PC-3 (cell line): Measurements from ENCODE around the gene SPSB4. TPM values are rescaled to one million over a fixed set of nuclear protein-coding genes. Genes with fewer than 3 reads are reported as not detected.
A peak's percentile ranks its signal among the peaks of the same experiment; 100 is the strongest.

Experiments
- ATAC-seq: fragments of 200-7000 bp; cut with Tn5 transposase; 2 replicates; pipeline ENCODE4 v1.9.1; 2020; ENCODE audit warnings: mild to moderate bottlenecking, moderate library complexity
- BruUV-seq: library from RNA; stranded (reverse); fragments of 400-500 nt; replicated peaks from 2 replicates; lab custom pipeline; 2021; lab: Mats Ljungman, UMichigan
- CTCF ChIA-PET: fragments of 300-600 bp; sonication (Branson Sonifier 250); formaldehyde crosslinking; loops from one replicate; lab custom pipeline; 2022; ENCODE audit warnings: antibody characterized with exemption; lab: Charles Lee
- POLR2A ChIA-PET: fragments of 300-600 bp; sonication (Branson Sonifier 250); formaldehyde crosslinking; loops from one replicate; lab custom pipeline; 2022; ENCODE audit warnings: antibody characterized with exemption; ENCODE audit not compliant: unreplicated experiment; lab: Charles Lee
- DNase-seq: peaks from one replicate; pipeline ENCODE4 v3.0.0-alpha.2; 2015
- H2AFZ ChIP-seq: fragments of 300-600 bp; sonication (generic); 2 replicates; pipeline ENCODE4 v1.6.0; 2016; ENCODE audit warnings: antibody characterized with exemption, low read length
- H3F3A ChIP-seq: fragments of 300-600 bp; sonication (generic); one replicate; pipeline ENCODE4 v1.6.0; 2017; ENCODE audit warnings: antibody characterized with exemption, low read length, control low read depth, mild to moderate bottlenecking; ENCODE audit not compliant: unreplicated experiment
- H3K27ac ChIP-seq: fragments of 300-600 bp; sonication (generic); 2 replicates; pipeline ENCODE4 v1.5.1; 2016; ENCODE audit warnings: mild to moderate bottlenecking, low read length
- H3K27me3 ChIP-seq: fragments of 300-600 bp; sonication (generic); 2 replicates; pipeline ENCODE4 v1.6.1; 2016; ENCODE audit warnings: low read length, mixed read lengths
- H3K36me3 ChIP-seq: fragments of 300-600 bp; sonication (generic); 2 replicates; pipeline ENCODE4 v1.6.1; 2016; ENCODE audit warnings: low read depth, mixed run types, low read length, mixed read lengths
- H3K4me1 ChIP-seq: fragments of 300-600 bp; sonication (generic); 2 replicates; pipeline ENCODE4 v1.5.1; 2016; ENCODE audit warnings: low read length; ENCODE audit not compliant: insufficient read depth
- H3K4me2 ChIP-seq: fragments of 300-600 bp; sonication (generic); 2 replicates; pipeline ENCODE4 v1.6.0; 2016; ENCODE audit warnings: low read length
- H3K4me3 ChIP-seq: fragments of 300-600 bp; sonication (generic); 2 replicates; pipeline ENCODE4 v1.5.1; 2016; ENCODE audit warnings: mild to moderate bottlenecking, low read length, mixed read lengths
- H3K79me2 ChIP-seq: fragments of 300-600 bp; sonication (generic); 2 replicates; pipeline ENCODE4 v1.6.1; 2017; ENCODE audit warnings: low read length, mixed read lengths
- H3K9ac ChIP-seq: fragments of 300-600 bp; sonication (generic); 2 replicates; pipeline ENCODE4 v1.6.0; 2016; ENCODE audit warnings: mild to moderate bottlenecking, low read length
- H3K9me2 ChIP-seq: fragments of 300-600 bp; sonication (generic); replicated peaks from 2 replicates; pipeline ENCODE4 v1.6.1; 2016; ENCODE audit warnings: mixed run types, low read length, mixed read lengths
- H3K9me3 ChIP-seq: fragments of 300-600 bp; sonication (generic); 2 replicates; pipeline ENCODE4 v1.6.1; 2016; ENCODE audit warnings: low read length, mixed read lengths
- H4K20me1 ChIP-seq: fragments of 300-600 bp; sonication (generic); 2 replicates; pipeline ENCODE4 v1.6.1; 2016; ENCODE audit warnings: low read length, mixed read lengths
- EZH2 ChIP-seq: fragments of 300-600 bp; sonication (generic); IDR thresholded peaks from one replicate; pipeline ENCODE4 v1.6.1; 2017; ENCODE audit warnings: antibody characterized with exemption, mild to moderate bottlenecking, low read length; ENCODE audit not compliant: unreplicated experiment
- EZH2phosphoT487 ChIP-seq: fragments of 300-600 bp; sonication (generic); IDR thresholded peaks from 2 replicates; pipeline ENCODE4 v1.6.1; 2018; ENCODE audit warnings: mild to moderate bottlenecking, antibody characterized with exemption, low read length, borderline replicate concordance
- intact Hi-C: fragments of 100-400 bp; cut with micrococcal nuclease; formaldehyde crosslinking; loops from 2 replicates; pipeline ENCODE4 v1.9.0; 2023
- total RNA-seq: library from RNA; depleted of rRNA; stranded (reverse); fragments of >200 nt; gene quantifications from 2 replicates; pipeline ENCODE4 v1.2.3, GENCODE V29; 2014
- TF ChIP-seq, protein P1 (sequence below): fragments of 300-600 bp; sonication (generic); conservative IDR thresholded peaks from 2 replicates; pipeline ENCODE4 v1.5.1; 2017; ENCODE audit warnings: antibody characterized with exemption, low read depth, mild to moderate bottlenecking, low read length

Gene SPSB4
- total RNA-seq, 1 experiment from 2014 or later, result not detected

- TF ChIP-seq EZH2phosphoT487 (no peak), EZH2 (no peak)
- TF ChIP-seq, protein P1, sequence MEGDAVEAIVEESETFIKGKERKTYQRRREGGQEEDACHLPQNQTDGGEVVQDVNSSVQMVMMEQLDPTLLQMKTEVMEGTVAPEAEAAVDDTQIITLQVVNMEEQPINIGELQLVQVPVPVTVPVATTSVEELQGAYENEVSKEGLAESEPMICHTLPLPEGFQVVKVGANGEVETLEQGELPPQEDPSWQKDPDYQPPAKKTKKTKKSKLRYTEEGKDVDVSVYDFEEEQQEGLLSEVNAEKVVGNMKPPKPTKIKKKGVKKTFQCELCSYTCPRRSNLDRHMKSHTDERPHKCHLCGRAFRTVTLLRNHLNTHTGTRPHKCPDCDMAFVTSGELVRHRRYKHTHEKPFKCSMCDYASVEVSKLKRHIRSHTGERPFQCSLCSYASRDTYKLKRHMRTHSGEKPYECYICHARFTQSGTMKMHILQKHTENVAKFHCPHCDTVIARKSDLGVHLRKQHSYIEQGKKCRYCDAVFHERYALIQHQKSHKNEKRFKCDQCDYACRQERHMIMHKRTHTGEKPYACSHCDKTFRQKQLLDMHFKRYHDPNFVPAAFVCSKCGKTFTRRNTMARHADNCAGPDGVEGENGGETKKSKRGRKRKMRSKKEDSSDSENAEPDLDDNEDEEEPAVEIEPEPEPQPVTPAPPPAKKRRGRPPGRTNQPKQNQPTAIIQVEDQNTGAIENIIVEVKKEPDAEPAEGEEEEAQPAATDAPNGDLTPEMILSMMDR, result no peak
- CTCF ChIA-PET, result interaction anchor here (0.6 kb wide), 1 partner anchor 151 kb away, joined by 3 read pairs; no protein-coding TSS in a partner anchor
- Histone ChIP-seq H2AFZ (no peak overlapping the region), H3K9ac (no peak overlapping the region), H3K4me1 (no peaks in the 10 kb centered on the region), H3K9me3 (no peaks in the 10 kb centered on the region), H3K27me3 (peaks cover 9% of the 10 kb centered on the region; the same call in 1 of the 2 replicates), H3F3A (no peaks in the 10 kb centered on the region), H3K36me3 (no peaks in the 10 kb centered on the region), H3K4me2 (no peak overlapping the region), H4K20me1 (no peaks in the 10 kb centered on the region), H3K9me2 (no peaks in the 10 kb centered on the region), H3K79me2 (no peaks in the 10 kb centered on the region), H3K4me3 (no peak overlapping the region), H3K27ac (no peak overlapping the region)
- intact Hi-C loops, result no loop called here
- DNase-seq (no peak), ATAC-seq (no peak)
- POLR2A ChIA-PET, result no interaction called here
- no TSS peak for BruUV-seq
These were observed 41.7 kb upstream of the SPSB4 start for GRCh38 chr3:141009496-141009895.

- H3K27ac ChIP-seq, result no peak overlapping the region
- no peak overlapping the region for H3K4me3 ChIP-seq
- no TSS peak for BruUV-seq
- H3K9ac ChIP-seq, result no peak overlapping the region
- ATAC-seq (peak; percentile 70), DNase-seq (peak; percentile 62)
- peaks cover 24% of the 10 kb centered on the region; the same call in 1 of the 2 replicates for H3K27me3 ChIP-seq
- TF ChIP-seq EZH2, result no peak
- TF ChIP-seq, protein P1, result peak; percentile 72
- H3F3A ChIP-seq, result no peaks in the 10 kb centered on the region
- H3K79me2 ChIP-seq, result no peaks in the 10 kb centered on the region
- no peak overlapping the region for H3K4me2 ChIP-seq
- H3K36me3 ChIP-seq, result no peaks in the 10 kb centered on the region
- no peaks in the 10 kb centered on the region for H3K9me3 ChIP-seq
- H3K9me2 ChIP-seq, result no peaks in the 10 kb centered on the region
- intact Hi-C loops, result no loop called here
- H3K4me1 ChIP-seq, result no peaks in the 10 kb centered on the region
- CTCF ChIA-PET, result no interaction called here
- no peak overlapping the region for H2AFZ ChIP-seq
- POLR2A ChIA-PET, result no interaction called here
- no peaks in the 10 kb centered on the region for H4K20me1 ChIP-seq
These were observed 39.7 kb upstream of the SPSB4 start for GRCh38 chr3:141011232-141011996.

GRCh38 chr3:141011997-141012262 is 39.2 kb upstream of the SPSB4 start:
- H3K9ac ChIP-seq, result no peak overlapping the region
- H3K9me2 ChIP-seq, result no peaks in the 10 kb centered on the region
- no peaks in the 10 kb centered on the region for H3K36me3 ChIP-seq
- H3F3A ChIP-seq, result no peaks in the 10 kb centered on the region
- ATAC-seq (no peak), DNase-seq (no peak)
- no peaks in the 10 kb centered on the region for H3K79me2 ChIP-seq
- no peak overlapping the region for H3K4me2 ChIP-seq
- BruUV-seq, result no TSS peak
- no peaks in the 10 kb centered on the region for H3K4me1 ChIP-seq
- no peaks in the 10 kb centered on the region for H3K9me3 ChIP-seq
- intact Hi-C loops, result no loop called here
- peaks cover 24% of the 10 kb centered on the region; the same call in 1 of the 2 replicates for H3K27me3 ChIP-seq
- no peaks in the 10 kb centered on the region for H4K20me1 ChIP-seq
- no peak overlapping the region for H2AFZ ChIP-seq
- no peak overlapping the region for H3K4me3 ChIP-seq
- ChIA-PET CTCF (no interaction called here), POLR2A (no interaction called here)
- TF ChIP-seq EZH2 (no peak), EZH2phosphoT487 (no peak)
- TF ChIP-seq, protein P1, result no peak
- no peak overlapping the region for H3K27ac ChIP-seq
